Measurements from ENCODE around the gene TNFRSF25.

The TNFRSF25 gene

GRCh38 chr1:6464514-6464836 is 1.5 kb downstream of the TNFRSF25 start:
- no peak for TF ChIP-seq SIN3A (IDR thresholded peaks at IDR 0.05; ENCODE audit: borderline replicate concordance, insufficient read depth, low read length)
- TF ChIP-seq POLR2AphosphoS5 (IDR thresholded peaks at IDR 0.05; ENCODE audit: low read depth, low read length): no peak
- TF ChIP-seq REST (IDR thresholded peaks at IDR 0.05; ENCODE audit: insufficient read depth in 1 of 2, low read depth in 2 of 2, low read length in 2 of 2): no peak
- no peak for TF ChIP-seq FOXP2 (optimal IDR thresholded peaks at IDR 0.05; ENCODE audit: borderline replicate concordance, extremely low read depth, extremely low read length, insufficient read depth)
- no peak for TF ChIP-seq TAF1 (IDR thresholded peaks at IDR 0.05; ENCODE audit: borderline replicate concordance, insufficient read depth, low read length)

- TF ChIP-seq TAF1 (IDR thresholded peaks at IDR 0.05; ENCODE audit: borderline replicate concordance, insufficient read depth, low read length) (no peak), SIN3A (IDR thresholded peaks at IDR 0.05; ENCODE audit: borderline replicate concordance, insufficient read depth, low read length) (no peak), POLR2AphosphoS5 (IDR thresholded peaks at IDR 0.05; ENCODE audit: low read depth, low read length) (no peak), FOXP2 (optimal IDR thresholded peaks at IDR 0.05; ENCODE audit: borderline replicate concordance, extremely low read depth, extremely low read length, insufficient read depth) (no peak), REST (IDR thresholded peaks at IDR 0.05; ENCODE audit: insufficient read depth in 1 of 2, low read depth in 2 of 2, low read length in 2 of 2) (no peak)
Observed at GRCh38 chr1:6463120-6463412, 2.9 kb downstream of the TNFRSF25 start.

- TF ChIP-seq SIN3A (IDR thresholded peaks at IDR 0.05; ENCODE audit: borderline replicate concordance, insufficient read depth, low read length): no peak
- no peak for TF ChIP-seq REST (IDR thresholded peaks at IDR 0.05; ENCODE audit: insufficient read depth in 1 of 2, low read depth in 2 of 2, low read length in 2 of 2)
- no peak for TF ChIP-seq FOXP2 (optimal IDR thresholded peaks at IDR 0.05; ENCODE audit: borderline replicate concordance, extremely low read depth, extremely low read length, insufficient read depth)
- no peak for TF ChIP-seq TAF1 (IDR thresholded peaks at IDR 0.05; ENCODE audit: borderline replicate concordance, insufficient read depth, low read length)
- TF ChIP-seq POLR2AphosphoS5 (IDR thresholded peaks at IDR 0.05; ENCODE audit: low read depth, low read length): no peak
Observed at GRCh38 chr1:6462412-6463119, 3.4 kb downstream of the TNFRSF25 start.

- TF ChIP-seq SIN3A (IDR thresholded peaks at IDR 0.05; ENCODE audit: borderline replicate concordance, insufficient read depth, low read length) (no peak), POLR2AphosphoS5 (IDR thresholded peaks at IDR 0.05; ENCODE audit: low read depth, low read length) (no peak)
Observed at GRCh38 chr1:6461538-6462411, 4.2 kb downstream of the TNFRSF25 start.

GRCh38 chr1:6461051-6461530 is 4.9 kb downstream of the TNFRSF25 start:
- TF ChIP-seq TAF1 (IDR thresholded peaks at IDR 0.05; ENCODE audit: borderline replicate concordance, insufficient read depth, low read length): no peak
- TF ChIP-seq SIN3A (IDR thresholded peaks at IDR 0.05; ENCODE audit: borderline replicate concordance, insufficient read depth, low read length): no peak
- no peak for TF ChIP-seq REST (IDR thresholded peaks at IDR 0.05; ENCODE audit: insufficient read depth in 1 of 2, low read depth in 2 of 2, low read length in 2 of 2)
- no peak for TF ChIP-seq POLR2AphosphoS5 (IDR thresholded peaks at IDR 0.05; ENCODE audit: low read depth, low read length)
- TF ChIP-seq FOXP2 (optimal IDR thresholded peaks at IDR 0.05; ENCODE audit: borderline replicate concordance, extremely low read depth, extremely low read length, insufficient read depth): no peak

Measured in PFSK-1 (cell line).